Nucleus accumbens (tissue), 56 donors: ENCODE measurements around the gene GCLC.

Experiments
- DNase-seq, 56 donors: peaks; one replicate each; lab custom pipeline; 2025; lab: John Stamatoyannopoulos, UW

The GCLC gene

DNA sequence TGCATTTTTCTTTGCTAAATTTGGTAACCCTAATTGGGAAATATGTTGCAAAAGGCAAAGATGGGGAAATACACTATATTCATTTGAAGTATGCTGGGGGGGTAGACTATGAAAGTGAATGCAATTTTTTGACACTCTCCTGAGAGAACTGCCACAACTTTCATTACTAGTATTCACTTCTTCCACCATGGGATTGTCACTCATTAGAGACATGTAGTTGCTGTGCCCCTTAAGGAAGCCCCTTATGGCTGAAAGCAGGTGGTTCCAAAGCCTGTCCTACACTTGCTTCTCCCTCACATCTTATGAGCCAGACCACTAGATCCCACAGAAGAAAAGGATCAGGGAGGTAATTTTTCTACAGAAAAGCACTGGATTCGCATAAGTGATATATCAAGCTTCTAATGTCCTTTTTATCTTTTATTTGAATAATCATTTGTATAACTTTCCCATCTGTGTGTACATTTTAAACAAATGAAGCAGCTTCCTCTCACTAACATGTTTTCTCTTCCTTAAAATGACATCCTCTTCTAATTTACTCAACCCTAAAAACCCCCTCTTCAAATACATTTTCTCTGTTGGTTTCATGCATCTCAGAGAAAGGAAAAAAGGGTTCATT lies 83.8 kb downstream of the GCLC start:
- no peak for DNase-seq

- no peak for DNase-seq
These were observed 86.6 kb downstream of the GCLC start for GRCh38 chr6:53458105-53458866.

DNA sequence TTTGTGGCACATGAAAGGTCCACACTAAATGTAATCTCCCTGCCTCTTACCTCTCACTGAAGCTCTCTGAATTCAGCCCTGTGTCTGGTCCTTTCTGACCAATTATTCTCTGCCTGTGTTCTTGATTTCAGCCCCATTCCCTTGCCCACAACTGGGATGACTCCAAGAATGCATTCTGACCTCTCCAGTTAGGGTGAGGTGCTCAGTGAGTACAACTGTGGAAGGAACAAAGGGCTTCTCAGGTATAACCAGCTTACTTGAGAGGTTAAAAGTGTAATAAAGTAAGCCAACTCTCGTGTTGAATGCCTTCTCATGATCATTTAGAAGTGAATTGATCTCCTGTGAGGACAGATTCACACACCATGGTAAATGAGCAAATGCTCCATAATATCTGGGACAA lies 88.1 kb downstream of the GCLC start:
- DNase-seq: no peak

DNA sequence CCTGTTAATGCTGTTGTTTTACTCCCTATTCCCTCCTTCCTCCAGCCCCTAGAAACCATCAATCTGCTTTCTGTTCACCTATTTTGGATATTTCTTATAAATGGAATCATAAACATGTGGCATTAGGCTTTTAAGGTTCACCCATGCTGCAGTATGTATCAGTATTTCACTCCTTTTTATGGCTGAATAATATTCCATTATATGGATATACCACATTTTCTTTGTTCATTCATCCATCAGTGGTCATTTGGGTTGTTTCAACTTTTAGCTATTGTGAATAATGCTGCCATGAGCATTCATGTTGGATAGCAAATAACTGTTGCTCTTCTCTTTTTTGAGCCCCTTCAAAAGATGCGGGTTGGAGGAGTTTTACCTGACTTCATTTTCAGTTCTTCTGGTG lies 89.2 kb downstream of the GCLC start:
- DNase-seq: no peak

DNA sequence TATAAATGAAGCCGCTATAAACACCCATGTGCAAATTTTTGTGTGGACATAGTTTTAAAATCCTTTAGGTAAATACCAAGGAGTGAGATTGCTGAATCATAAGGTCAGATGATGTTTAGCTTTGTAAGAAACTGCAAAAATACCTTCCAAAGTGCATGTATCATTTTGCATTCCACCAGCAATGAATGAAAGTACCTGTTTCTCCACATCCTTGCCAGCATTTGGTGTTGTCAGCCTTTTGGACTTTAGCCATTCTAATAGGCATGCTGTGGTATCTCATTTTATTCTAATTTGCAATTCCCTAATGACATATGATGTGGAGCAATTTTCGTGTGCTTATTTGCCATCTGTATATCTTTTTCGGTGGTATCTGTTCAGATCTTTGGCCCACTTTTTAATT lies 93.7 kb downstream of the GCLC start:
- no peak for DNase-seq

GRCh38 chr6:53447865-53448264 lies 97.0 kb downstream of the GCLC start:
- no peak for DNase-seq
